GM10847 (cell line): ENCODE data around the gene B3GNT4.

Experiments used
- POLR2A ChIP-seq: IDR thresholded peaks from 2 replicates; pipeline ENCODE4 v1.6.1; 2011; ENCODE audit not compliant: insufficient read length; ENCODE audit errors: extremely low read depth

B3GNT4 gene

DNA sequence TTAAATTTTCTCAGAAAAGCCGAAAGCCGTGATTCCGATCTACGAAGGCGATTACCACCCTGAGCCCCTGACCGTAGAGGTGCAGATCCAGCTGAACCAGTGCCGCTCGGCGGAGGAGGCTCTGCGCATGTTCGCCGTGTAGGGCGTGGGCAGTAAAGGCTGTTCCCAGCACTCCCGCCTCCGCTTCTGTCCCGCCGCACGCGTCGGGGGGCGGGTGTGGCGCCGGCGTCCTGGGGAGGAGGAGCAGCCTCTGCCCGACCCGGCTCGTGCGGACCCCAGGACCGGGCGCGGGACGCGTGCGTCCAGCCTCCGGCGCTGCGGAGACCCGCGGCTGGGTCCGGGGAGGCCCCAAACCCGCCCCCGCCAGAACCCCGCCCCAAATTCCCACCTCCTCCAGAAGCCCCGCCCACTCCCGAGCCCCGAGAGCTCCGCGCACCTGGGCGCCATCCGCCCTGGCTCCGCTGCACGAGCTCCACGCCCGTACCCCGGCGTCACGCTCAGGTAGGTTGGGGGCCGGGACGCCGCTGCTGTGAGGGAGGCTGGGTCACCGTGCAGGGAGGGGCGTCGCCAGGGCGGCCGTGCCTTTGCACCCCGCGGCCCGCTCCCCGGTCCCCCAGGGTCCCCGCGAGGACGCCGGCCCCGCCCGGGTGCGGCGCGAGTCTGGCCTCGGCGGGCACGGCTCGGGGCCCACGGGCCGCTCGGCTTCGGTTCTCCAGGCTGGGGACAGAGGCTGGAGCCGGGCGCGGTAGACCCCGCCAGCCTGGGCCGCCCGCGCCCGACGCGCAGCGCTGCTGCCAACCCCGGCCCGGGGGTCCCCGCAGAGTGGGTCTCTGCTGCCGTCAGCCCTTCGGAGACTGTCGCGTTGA, at the start of gene B3GNT4:
Gene B3GNT4, plus strand, starts transcription at position 409 of the 866 bp plus-strand sequence. CDS start 910 bp downstream, outside the sequence.
- no peak for TF ChIP-seq POLR2A

DNA sequence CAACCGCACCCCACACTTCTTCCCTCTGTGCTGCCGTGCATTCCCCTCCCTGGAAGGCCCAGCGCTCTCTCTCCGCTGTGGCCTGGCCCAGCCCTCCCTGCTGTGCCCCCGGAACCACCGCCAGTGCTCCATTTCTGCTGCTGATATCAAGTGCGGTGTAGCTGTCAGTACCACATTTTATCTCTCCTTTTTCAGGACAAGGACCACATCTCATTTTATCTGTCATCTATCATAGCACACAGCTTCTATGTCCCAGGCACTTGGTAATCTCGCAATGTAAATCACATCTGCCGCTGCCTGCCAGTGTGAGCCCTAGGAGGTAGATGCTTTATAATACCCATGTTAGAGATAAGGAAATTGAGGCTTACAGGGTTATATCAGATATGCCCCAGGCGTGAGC, 47.8 kb upstream of the B3GNT4 start:
- no peak for TF ChIP-seq POLR2A

DNA sequence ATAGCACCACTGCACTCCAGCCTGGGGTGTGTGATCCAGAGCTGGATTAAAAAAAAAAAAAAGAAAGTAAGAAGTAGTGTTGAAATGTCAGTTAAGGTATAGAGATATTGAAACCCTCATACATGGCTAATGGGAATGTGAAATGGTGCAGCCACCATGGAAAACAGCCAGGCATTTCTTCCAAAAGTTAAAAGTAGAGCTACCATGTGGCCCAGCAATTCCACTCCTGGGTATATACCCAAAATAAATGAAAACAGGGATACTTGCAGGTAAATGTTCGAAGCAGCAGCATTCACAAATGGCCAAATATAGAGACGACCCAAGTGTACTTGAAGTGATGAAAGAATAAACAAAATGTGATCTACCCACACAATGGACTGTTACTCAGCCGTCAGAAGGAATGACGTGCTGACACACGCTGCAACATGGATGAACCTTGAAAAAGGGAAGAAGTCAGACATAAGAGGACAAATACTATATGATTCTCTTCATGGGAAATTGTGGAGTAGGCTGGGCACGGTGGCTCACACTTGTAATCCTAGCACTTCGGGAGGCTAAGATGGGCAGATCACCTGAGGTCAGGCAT, 44.7 kb upstream of the B3GNT4 start:
- TF ChIP-seq POLR2A: no peak

DNA sequence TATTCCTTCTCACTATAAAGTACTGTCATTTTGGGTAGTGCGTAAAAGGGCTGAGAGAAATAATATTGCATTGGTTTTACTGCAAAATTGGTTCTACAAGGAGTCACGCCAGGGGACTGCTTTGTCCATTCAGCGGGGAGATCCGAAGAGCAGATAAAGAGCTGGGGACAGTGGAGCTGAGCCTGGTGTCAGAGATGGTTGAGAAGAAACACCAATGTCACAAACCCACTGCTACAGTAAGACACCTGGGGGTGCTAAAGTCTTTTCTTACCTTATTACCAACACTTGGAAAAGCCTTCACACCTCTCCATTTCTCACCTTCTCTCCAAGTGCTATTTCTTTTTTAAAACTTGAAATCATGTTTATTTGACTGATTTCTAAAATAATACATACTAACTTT, 43.6 kb upstream of the B3GNT4 start:
- TF ChIP-seq POLR2A: no peak

DNA sequence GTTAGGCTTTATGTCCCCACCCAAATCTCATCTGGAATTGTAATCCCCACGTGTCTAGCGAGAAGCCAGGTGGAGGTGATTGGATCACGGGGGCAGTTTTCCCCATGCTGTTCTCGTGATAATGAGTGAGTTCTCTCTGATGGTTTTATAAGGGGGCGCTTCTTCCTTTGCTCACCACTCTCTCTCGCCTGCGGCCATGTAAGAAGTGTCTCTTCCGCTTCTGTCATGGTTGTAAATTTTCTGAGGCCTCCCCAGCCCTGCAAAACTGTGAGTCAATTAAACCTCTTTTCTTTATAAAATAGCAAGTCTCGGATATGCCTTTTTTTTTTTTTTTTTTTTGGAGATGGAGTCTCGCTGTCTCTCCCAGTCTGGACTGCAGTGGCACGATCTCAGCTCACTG, 42.7 kb upstream of the B3GNT4 start:
- TF ChIP-seq POLR2A: no peak

DNA sequence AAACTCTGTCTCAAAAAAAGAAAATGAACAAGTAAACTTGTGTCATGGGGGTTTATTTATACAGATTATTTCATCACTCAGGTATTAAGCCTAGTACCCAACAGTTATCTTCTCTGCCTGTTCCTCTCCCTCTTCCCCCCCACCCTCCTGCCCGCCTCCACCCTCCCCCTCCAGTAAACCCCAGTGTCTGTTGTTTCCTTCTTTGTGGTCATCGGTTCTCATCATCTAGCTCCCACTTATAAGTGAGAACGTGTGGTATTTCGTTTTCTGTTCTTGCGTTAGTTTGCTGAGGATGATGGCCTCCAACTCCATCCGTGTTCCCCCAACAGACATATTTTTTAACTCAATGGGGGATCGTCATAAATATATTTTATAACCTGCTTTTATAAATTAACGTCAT, 41.8 kb upstream of the B3GNT4 start:
- no peak for TF ChIP-seq POLR2A

DNA sequence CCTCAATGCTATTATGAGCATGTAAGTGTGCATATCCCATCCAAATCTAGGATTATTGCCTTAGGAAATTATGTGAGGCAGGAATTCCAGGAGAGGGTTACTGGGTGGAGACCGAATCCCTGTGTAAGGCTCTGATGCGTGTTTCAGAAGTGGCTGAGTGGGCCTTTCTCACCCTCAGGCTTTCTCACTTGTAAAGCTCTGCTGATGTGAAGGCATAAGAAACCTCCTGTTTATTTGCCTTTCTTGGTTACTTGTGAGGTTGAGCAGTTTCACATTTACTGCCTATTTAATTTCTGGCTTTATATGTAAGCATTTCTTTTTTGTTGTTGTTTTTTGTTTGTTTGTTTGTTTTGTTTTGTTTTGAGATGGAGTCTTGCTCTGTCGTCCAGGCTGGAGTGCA, 40.5 kb upstream of the B3GNT4 start:
- TF ChIP-seq POLR2A: no peak

DNA sequence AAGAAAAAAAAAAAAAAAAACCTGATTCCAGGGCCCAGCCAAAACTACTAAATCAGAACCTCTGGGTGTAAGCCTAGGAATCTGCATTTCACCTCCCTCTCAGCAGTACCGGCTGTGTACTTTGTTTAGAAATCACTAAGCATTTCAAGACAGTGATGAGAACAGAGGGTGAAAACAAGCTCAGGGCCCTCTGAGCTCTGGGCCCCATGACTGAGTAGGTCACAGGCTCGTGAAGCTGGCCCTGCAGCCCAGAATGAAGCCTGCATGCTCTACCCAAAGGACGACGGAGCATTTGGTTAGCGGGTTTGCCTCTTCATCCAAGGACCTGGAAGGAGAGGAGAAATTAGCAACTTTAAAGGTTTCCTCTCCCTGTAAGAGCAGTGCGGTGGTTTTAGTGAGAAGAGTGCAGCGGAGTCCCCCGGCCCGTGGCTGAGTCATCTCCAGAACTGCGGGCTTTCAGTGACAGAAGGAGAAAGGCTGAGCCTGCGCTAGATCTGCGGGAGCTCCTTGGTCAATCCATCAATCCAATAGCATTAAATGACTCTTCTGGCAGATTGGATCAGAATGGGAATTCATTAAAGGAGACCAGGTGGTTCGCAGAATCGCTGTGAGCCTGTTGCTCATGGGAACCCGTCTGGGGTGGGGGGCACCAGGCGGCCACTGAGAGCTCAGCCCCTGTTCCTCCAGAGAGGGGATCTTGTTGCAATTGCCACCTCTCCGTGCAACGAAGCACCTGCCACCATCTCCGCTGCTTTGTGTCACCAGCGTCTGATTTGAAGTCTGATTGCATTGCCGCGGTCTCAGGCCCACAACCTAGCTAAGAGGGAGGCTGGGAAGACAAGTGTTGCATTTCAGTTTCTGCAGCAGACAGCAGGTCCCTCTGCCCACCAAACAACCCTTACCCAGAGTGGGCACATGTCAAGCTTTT, 36.8 kb upstream of the B3GNT4 start:
- no peak for TF ChIP-seq POLR2A

DNA sequence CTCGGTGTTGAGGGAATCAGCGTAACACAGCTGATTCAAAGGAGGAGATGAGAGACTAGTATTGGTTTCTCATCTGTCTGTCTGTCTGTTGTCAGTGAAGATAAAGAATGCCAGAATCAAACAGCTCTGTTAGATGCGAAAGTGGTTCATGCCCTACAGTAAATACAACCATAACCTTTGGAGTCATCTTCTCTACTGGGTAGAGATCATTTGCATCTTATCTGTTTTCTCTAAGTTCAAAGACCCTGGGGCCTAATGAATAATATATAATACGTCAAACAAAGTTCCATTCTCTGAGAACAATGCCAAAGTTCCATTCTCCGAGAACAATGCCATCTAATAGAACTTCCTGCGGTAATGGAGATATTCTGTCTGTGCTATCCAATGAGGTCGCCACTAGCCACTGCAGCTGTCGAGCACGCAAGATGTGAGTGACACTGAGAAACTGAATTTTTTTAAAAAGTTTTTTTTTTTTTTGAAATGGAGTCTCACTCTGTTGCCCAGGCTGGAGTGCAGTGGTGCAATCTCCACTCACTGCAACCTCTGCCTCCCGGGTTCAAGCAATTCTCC, 36.1 kb upstream of the B3GNT4 start:
- TF ChIP-seq POLR2A: no peak

DNA sequence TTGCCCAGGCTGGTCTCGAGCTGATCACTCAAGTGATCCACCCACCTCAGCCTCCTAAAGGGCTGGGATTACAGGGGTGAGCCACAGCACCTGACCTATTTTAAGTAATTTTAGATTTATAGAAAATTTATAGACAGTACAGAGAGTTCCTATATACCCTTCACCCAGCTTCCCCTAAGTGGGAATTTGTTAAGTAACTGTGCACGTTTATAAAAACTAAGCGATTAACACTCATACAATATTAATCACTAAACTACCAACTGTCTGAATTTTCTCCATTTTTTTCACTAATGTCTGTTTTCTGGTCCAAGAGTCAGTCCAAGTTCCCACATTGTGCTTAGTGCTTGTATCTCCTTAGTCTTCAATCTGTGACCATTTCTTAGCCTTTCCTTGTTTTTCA, 35.0 kb upstream of the B3GNT4 start:
- TF ChIP-seq POLR2A: no peak

DNA sequence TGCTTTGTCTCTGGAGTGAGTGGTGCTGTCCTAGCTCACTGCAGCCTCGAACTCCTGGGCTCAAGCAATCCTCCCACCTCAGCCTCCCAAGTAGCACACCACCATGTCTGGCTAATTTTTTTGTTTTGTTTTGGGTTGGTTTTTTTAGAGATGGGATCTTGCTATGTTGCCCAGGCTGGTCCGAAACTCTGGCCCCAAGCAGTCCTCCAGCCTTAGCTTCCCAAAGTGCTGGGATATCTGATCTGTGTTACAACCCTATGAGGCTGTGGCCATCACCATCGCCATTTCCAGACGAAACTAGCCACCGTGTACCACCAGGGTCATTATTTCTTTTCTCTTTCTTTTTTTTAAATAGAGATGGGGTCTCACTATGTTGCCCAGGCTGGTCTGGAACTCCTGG, 32.1 kb upstream of the B3GNT4 start:
- TF ChIP-seq POLR2A: no peak

DNA sequence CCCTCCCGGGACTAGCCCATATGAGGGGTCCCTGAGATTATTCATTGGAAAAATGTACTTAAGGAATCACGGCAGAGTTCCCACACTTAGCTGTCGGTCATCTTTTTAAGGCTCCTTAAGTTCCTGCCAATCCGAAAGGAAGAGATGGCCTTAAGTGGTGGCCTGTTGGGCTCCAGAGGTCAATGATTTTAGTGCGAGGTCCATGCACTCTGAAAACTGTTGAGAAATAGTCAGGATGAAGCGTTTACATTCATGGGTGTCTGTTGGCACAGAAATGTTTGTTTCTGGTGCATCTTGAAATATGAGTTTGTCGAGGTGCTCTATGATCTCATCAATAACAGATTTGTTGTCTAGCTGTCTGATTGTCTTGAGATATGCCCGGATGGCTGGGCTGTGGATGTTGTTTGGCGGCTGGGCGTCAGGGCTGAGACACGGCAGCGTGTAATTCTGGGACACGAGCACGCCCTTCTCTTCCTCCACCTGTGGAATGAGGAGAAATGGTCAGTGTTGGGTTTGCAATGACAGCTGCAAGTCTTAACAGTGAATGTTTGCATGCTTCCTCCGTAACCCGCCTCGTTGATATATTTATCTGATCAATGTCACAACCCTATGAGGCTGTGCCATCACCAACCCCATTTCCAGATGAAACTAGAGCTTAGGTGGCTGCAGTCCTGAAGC, 31.1 kb upstream of the B3GNT4 start:
- no peak for TF ChIP-seq POLR2A

DNA sequence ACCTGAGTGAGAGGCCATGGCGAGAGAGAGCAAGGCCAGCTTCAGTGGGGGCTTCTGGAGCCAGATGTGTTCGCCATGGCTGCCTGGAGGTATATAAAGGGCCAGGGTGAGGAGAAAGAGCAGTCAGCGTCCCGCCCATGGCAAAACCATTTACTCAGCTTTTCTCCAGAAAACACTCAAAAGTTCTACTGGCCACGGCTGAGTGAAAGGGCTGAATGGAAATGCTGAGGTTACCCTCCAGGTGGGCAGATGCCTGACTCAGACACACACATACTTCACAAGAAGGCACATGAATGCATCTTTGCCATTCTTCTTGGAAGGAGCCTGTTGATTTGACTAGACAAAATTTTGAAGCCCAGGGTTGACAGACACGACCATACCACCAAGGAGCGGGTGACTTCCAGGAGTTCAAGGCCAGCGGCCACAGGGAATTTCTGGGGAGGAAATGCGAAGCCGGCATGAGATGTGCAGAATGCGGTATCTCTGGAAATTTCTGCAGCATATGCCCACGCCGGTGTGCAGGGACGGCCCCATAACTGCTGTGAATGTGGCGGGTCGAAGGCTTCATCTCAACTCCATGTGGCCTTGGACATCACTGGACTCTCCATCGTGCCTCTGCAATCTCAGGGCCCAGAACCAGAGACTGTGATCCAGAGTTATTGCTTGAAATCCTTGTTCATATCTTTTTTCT, 29.2 kb upstream of the B3GNT4 start, which contains the start of gene IL31:
Gene IL31, minus strand, starts transcription at position 67 of the 691 bp plus-strand sequence. Its CDS starts 49 bp downstream, at position 18.
- no peak for TF ChIP-seq POLR2A

DNA sequence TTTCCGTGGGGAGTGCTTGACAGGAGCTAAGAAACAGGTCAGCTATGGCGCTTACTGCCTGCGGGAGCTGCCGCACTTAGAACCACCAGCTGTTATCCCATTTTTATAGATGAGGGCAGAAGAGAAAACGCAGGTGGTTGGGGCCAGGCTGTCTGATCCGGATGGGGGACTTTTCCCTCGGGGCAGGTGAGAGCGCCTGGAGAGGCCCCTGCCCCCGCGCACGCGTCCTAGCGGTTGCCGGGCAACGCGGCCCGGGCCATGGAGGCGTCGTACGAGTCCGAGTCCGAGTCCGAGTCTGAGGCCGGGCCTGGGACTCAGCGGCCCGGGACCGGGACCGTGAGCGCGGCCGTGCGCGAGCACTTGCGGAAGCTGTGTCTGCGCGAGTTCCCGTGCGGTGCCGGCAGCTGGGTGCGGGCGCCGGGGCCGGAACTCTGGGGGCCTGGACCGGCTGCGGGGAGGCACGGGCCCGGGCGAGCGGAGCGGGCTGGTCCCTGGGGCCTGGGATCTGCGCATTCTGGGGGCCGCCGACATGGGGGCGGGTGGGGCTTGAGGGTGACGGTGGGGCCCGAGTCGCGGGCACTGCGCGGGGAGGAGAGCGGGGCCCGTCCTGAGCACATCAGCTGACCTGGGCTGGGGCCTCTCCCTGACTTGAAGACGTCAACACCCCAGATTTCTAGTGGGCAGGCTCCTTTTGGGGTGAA, 20.5 kb upstream of the B3GNT4 start, which contains the start of gene LRRC43:
Gene LRRC43, plus strand, starts transcription at position 237 of the 701 bp plus-strand sequence. Its CDS starts 22 bp downstream, at position 259.
- no peak for TF ChIP-seq POLR2A

DNA sequence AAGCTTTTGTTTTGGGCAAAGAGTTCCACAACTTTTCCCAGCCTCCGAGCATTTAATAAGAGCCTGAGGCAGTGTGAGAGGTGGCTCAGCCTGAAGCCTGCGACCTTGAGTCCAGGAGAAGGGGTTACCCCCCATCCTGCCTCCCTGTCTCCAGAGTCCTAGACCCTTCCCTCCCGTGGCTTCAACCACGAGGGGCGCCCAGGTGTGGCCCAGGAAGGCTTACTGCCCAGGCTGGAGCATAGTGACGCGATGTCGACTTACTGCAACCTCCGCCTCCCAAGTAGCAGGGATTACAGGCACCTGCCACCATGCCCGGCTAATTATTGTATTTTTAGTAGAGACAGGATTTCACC, 19.9 kb upstream of the B3GNT4 start:
- TF ChIP-seq POLR2A: no peak
